Astrocyte of the cerebellum (primary cell): ENCODE data around the gene BANK1.

Experiments used
- DNase-seq: peaks from one replicate; pipeline ENCODE4 v3.0.0-alpha.2; 2011; ENCODE audit warnings: low read depth
- H3K4me3 ChIP-seq: 2 replicates; pipeline ENCODE4 v1.5.1; 2011; ENCODE audit warnings: mild to moderate bottlenecking, low read depth, low read length, moderate library complexity
- in situ Hi-C: cut with HindIII; loops from 2 replicates; pipeline ENCODE4 v1.10.0; 2017; ENCODE audit warnings: low sequenced_read_pairs
- TF ChIP-seq, protein P1 (sequence below): IDR thresholded peaks from 2 replicates; pipeline ENCODE4 v1.5.1; 2012; ENCODE audit warnings: low read length, low read depth, moderate library complexity, mild to moderate bottlenecking; ENCODE audit errors: missing control alignments

Gene BANK1

GRCh38 chr4:101993842-101994775 lies 203.6 kb downstream of the BANK1 start:
- in situ Hi-C loops, result no loop called here
- no peak for DNase-seq
- no peak overlapping the region for H3K4me3 ChIP-seq
- TF ChIP-seq, protein P1, sequence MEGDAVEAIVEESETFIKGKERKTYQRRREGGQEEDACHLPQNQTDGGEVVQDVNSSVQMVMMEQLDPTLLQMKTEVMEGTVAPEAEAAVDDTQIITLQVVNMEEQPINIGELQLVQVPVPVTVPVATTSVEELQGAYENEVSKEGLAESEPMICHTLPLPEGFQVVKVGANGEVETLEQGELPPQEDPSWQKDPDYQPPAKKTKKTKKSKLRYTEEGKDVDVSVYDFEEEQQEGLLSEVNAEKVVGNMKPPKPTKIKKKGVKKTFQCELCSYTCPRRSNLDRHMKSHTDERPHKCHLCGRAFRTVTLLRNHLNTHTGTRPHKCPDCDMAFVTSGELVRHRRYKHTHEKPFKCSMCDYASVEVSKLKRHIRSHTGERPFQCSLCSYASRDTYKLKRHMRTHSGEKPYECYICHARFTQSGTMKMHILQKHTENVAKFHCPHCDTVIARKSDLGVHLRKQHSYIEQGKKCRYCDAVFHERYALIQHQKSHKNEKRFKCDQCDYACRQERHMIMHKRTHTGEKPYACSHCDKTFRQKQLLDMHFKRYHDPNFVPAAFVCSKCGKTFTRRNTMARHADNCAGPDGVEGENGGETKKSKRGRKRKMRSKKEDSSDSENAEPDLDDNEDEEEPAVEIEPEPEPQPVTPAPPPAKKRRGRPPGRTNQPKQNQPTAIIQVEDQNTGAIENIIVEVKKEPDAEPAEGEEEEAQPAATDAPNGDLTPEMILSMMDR, result no peak

DNA sequence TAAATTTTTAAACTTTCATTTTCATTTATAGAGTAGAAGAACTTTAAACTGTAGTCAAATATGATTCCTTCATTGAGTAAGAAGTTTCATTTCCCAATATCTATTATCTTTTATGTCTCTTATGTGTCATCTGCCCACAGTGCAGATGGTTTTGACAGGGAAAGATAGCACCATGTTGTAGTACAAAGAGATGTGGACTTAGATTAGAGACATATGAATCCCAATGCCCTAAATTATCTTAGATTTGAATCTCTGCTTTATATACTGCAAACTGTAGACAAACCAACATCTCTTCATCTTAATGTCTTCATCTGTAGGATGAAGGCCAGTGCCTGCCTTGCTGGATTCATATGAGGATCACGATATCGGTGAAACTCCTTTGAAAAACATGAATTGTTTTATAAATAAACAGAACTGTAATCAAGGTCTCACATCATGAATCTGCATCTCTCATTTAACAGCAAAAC lies 217.5 kb downstream of the BANK1 start:
- DNase-seq, result no peak
- in situ Hi-C loops, result no loop called here
- no peak overlapping the region for H3K4me3 ChIP-seq
- TF ChIP-seq, protein P1, result no peak

- TF ChIP-seq, protein P1, result no peak
- no peak for DNase-seq
- in situ Hi-C loops, result no loop called here
- no peak overlapping the region for H3K4me3 ChIP-seq
These were observed 218.2 kb downstream of the BANK1 start for GRCh38 chr4:102008711-102009110.

- H3K4me3 ChIP-seq, result no peak overlapping the region
- TF ChIP-seq, protein P1, result no peak
- in situ Hi-C loops, result no loop called here
- DNase-seq, result no peak
These were observed 231.8 kb downstream of the BANK1 start for GRCh38 chr4:102022343-102022742.

DNA sequence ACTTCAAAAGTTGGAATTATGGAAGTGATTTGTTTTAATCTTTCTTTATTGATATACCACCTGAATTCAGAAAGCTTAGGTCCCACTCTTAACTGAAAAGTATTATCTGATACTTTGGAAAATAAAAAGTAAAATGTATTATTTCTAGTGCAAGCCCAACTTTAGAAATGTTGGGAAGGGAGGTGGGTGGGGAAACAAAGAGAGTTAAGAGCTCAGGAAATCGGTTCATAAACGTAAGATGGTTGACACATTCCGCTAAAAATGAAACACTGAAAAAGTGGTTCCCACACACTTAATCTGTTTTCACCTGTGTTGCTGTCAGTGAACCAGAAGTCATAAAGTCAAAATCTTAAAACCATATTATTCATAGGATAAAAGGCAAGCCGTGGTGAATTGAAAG lies 237.4 kb downstream of the BANK1 start:
- no peak for DNase-seq
- TF ChIP-seq, protein P1, result no peak
- in situ Hi-C loops, result no loop called here
- H3K4me3 ChIP-seq, result no peak overlapping the region

DNA sequence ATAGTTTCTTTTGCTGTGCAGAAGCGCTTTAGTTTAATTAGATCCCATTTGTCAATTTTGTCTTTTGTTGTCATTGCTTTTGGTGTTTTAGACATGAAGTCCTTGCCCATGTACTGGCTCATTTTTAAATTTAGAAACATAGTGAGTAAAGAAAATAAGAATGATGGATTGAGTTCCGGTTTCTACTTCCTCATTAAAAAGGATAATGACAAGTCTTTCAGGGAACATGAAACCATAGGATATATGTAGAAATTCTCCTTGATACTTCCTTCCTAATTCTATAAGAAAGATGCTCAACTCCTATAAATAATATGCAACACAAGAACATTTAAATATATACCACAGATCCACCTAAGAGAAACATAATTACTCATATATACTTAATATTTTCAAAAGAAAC lies 240.9 kb downstream of the BANK1 start:
- TF ChIP-seq, protein P1, result no peak
- H3K4me3 ChIP-seq, result no peak overlapping the region
- no peak for DNase-seq
- in situ Hi-C loops, result no loop called here
